ENCODE measurements around the gene MN1.

The MN1 gene

GRCh38 chr22:27814993-27815392 is 13.4 kb upstream of the MN1 start:
- no peaks in the 10 kb centered on the region for H3K79me2 ChIP-seq (ENCODE audit: control insufficient read depth, insufficient read depth, low read length)

GRCh38 chr22:27811778-27812177 is 10.2 kb upstream of the MN1 start:
- H3K18ac ChIP-seq (ENCODE audit: low read length): no peak overlapping the region
- H2BK120ac ChIP-seq (ENCODE audit: low read depth, low read length): no peak overlapping the region
- H3K4ac ChIP-seq (ENCODE audit: low read depth, low read length): no peak overlapping the region
- no peak overlapping the region for H4K8ac ChIP-seq (ENCODE audit: low read depth, low read length)
- H3K4me2 ChIP-seq (ENCODE audit: low read length): no peak overlapping the region
- H4K5ac ChIP-seq (ENCODE audit: low read length): no peak overlapping the region
- H3K79me2 ChIP-seq (ENCODE audit: control insufficient read depth, insufficient read depth, low read length): no peaks in the 10 kb centered on the region
- WGBS (ENCODE audit: extremely low coverage, insufficient coverage, low lambda C conversion rate): no CpG with 5 or more reads among the region's 3 CpGs
- DNase-seq: no peak
- H2BK15ac ChIP-seq (replicated peaks; ENCODE audit: low read depth): no peak overlapping the region
- no peak overlapping the region for H3K4me3 ChIP-seq (ENCODE audit: low read length)
- no peak overlapping the region for H2AK5ac ChIP-seq (ENCODE audit: low read length)
- no peaks in the 10 kb centered on the region for H3K27me3 ChIP-seq (ENCODE audit: insufficient read depth, low read length, poor library complexity)
- H3K9ac ChIP-seq (ENCODE audit: low read length): no peak overlapping the region
- H3K79me1 ChIP-seq (ENCODE audit: low read length): no peaks in the 10 kb centered on the region
- H3K56ac ChIP-seq (ENCODE audit: low read length): no peak overlapping the region
- H2BK5ac ChIP-seq (ENCODE audit: low read length): no peak overlapping the region
- H3K36me3 ChIP-seq (ENCODE audit: control insufficient read depth, insufficient read depth, low read length): no peaks in the 10 kb centered on the region
- no peak overlapping the region for H3K27ac ChIP-seq (ENCODE audit: low read depth, low read length)
- H3K23ac ChIP-seq (ENCODE audit: low read length): no peak overlapping the region
- peaks cover 13% of the 10 kb centered on the region for H3K4me1 ChIP-seq (ENCODE audit: control insufficient read depth, low read depth, low read length)

More at GRCh38 chr22:27814993-27815392, 13.4 kb upstream of the MN1 start:
- Histone ChIP-seq H2AK5ac (ENCODE audit: low read length) (no peak overlapping the region), H2BK120ac (ENCODE audit: low read depth, low read length) (no peak overlapping the region), H3K18ac (ENCODE audit: low read length) (no peak overlapping the region), H3K56ac (ENCODE audit: low read length) (no peak overlapping the region), H3K23ac (ENCODE audit: low read length) (no peak overlapping the region), H4K5ac (ENCODE audit: low read length) (no peak overlapping the region), H3K4ac (ENCODE audit: low read depth, low read length) (no peak overlapping the region), H3K9ac (ENCODE audit: low read length) (no peak overlapping the region), H3K4me2 (ENCODE audit: low read length) (no peak overlapping the region), H2BK5ac (ENCODE audit: low read length) (no peak overlapping the region), H2BK15ac (replicated peaks; ENCODE audit: low read depth) (no peak overlapping the region), H3K4me3 (ENCODE audit: low read length) (no peak overlapping the region), H3K27me3 (ENCODE audit: insufficient read depth, low read length, poor library complexity) (no peaks in the 10 kb centered on the region), H3K36me3 (ENCODE audit: control insufficient read depth, insufficient read depth, low read length) (no peaks in the 10 kb centered on the region), H4K8ac (ENCODE audit: low read depth, low read length) (no peak overlapping the region), H3K79me1 (ENCODE audit: low read length) (no peaks in the 10 kb centered on the region), H3K4me1 (ENCODE audit: control insufficient read depth, low read depth, low read length) (peaks cover 11% of the 10 kb centered on the region), H3K27ac (ENCODE audit: low read depth, low read length) (no peak overlapping the region)
- no CpG with 5 or more reads among the region's 6 CpGs for WGBS (ENCODE audit: extremely low coverage, insufficient coverage, low lambda C conversion rate)
- DNase-seq: no peak

GRCh38 chr22:27810609-27811151 is 9.1 kb upstream of the MN1 start:
- H3K27ac ChIP-seq (ENCODE audit: low read depth, low read length): no peak overlapping the region
- no peak overlapping the region for H4K8ac ChIP-seq (ENCODE audit: low read depth, low read length)
- no peak overlapping the region for H3K4me2 ChIP-seq (ENCODE audit: low read length)
- no peak overlapping the region for H2AK5ac ChIP-seq (ENCODE audit: low read length)
- no peak overlapping the region for H2BK120ac ChIP-seq (ENCODE audit: low read depth, low read length)
- H3K18ac ChIP-seq (ENCODE audit: low read length): no peak overlapping the region
- H3K79me1 ChIP-seq (ENCODE audit: low read length): no peaks in the 10 kb centered on the region
- no peak overlapping the region for H3K23ac ChIP-seq (ENCODE audit: low read length)
- H3K56ac ChIP-seq (ENCODE audit: low read length): peak overlapping the region; percentile 66
- no peak overlapping the region for H3K4me3 ChIP-seq (ENCODE audit: low read length)
- H3K4me1 ChIP-seq (ENCODE audit: control insufficient read depth, low read depth, low read length): peaks cover 13% of the 10 kb centered on the region
- H3K27me3 ChIP-seq (ENCODE audit: insufficient read depth, low read length, poor library complexity): no peaks in the 10 kb centered on the region
- H3K4ac ChIP-seq (ENCODE audit: low read depth, low read length): no peak overlapping the region
- peak; percentile 80 for DNase-seq
- H3K36me3 ChIP-seq (ENCODE audit: control insufficient read depth, insufficient read depth, low read length): no peaks in the 10 kb centered on the region
- H2BK5ac ChIP-seq (ENCODE audit: low read length): no peak overlapping the region
- no CpG with 5 or more reads among the region's 15 CpGs for whole genome bisulfite sequencing (ENCODE audit: extremely low coverage, insufficient coverage, low lambda C conversion rate)
- no peak overlapping the region for H2BK15ac ChIP-seq (replicated peaks; ENCODE audit: low read depth)
- no peaks in the 10 kb centered on the region for H3K79me2 ChIP-seq (ENCODE audit: control insufficient read depth, insufficient read depth, low read length)
- H3K9ac ChIP-seq (ENCODE audit: low read length): peak overlapping the region; percentile 5
- H4K5ac ChIP-seq (ENCODE audit: low read length): no peak overlapping the region

GRCh38 chr22:27809700-27810608 is 8.4 kb upstream of the MN1 start:
- H3K79me2 ChIP-seq (ENCODE audit: control insufficient read depth, insufficient read depth, low read length): no peaks in the 10 kb centered on the region
- no peak overlapping the region for H2BK120ac ChIP-seq (ENCODE audit: low read depth, low read length)
- H3K79me1 ChIP-seq (ENCODE audit: low read length): no peaks in the 10 kb centered on the region
- H2BK5ac ChIP-seq (ENCODE audit: low read length): no peak overlapping the region
- peak overlapping the region; percentile 66 for H3K56ac ChIP-seq (ENCODE audit: low read length)
- H2AK5ac ChIP-seq (ENCODE audit: low read length): no peak overlapping the region
- no peak overlapping the region for H2BK15ac ChIP-seq (replicated peaks; ENCODE audit: low read depth)
- no peaks in the 10 kb centered on the region for H3K36me3 ChIP-seq (ENCODE audit: control insufficient read depth, insufficient read depth, low read length)
- H3K4ac ChIP-seq (ENCODE audit: low read depth, low read length): no peak overlapping the region
- no peak overlapping the region for H3K18ac ChIP-seq (ENCODE audit: low read length)
- H4K8ac ChIP-seq (ENCODE audit: low read depth, low read length): no peak overlapping the region
- H3K4me2 ChIP-seq (ENCODE audit: low read length): no peak overlapping the region
- H3K4me3 ChIP-seq (ENCODE audit: low read length): no peak overlapping the region
- H3K9ac ChIP-seq (ENCODE audit: low read length): no peak overlapping the region
- DNase-seq: peak; percentile 75
- no peak overlapping the region for H3K27ac ChIP-seq (ENCODE audit: low read depth, low read length)
- no peak overlapping the region for H3K23ac ChIP-seq (ENCODE audit: low read length)
- H3K4me1 ChIP-seq (ENCODE audit: control insufficient read depth, low read depth, low read length): peaks cover 13% of the 10 kb centered on the region
- no peaks in the 10 kb centered on the region for H3K27me3 ChIP-seq (ENCODE audit: insufficient read depth, low read length, poor library complexity)
- H4K5ac ChIP-seq (ENCODE audit: low read length): no peak overlapping the region
- WGBS (ENCODE audit: extremely low coverage, insufficient coverage, low lambda C conversion rate): no CpG with 5 or more reads among the region's 17 CpGs

GRCh38 chr22:27809226-27809603 is 7.7 kb upstream of the MN1 start:
- no CpG with 5 or more reads among the region's 5 CpGs for WGBS (ENCODE audit: extremely low coverage, insufficient coverage, low lambda C conversion rate)
- Histone ChIP-seq H3K4me2 (ENCODE audit: low read length) (no peak overlapping the region), H3K4ac (ENCODE audit: low read depth, low read length) (no peak overlapping the region), H2BK120ac (ENCODE audit: low read depth, low read length) (no peak overlapping the region), H3K23ac (ENCODE audit: low read length) (no peak overlapping the region), H3K4me3 (ENCODE audit: low read length) (no peak overlapping the region), H3K18ac (ENCODE audit: low read length) (no peak overlapping the region), H3K79me1 (ENCODE audit: low read length) (no peaks in the 10 kb centered on the region), H4K8ac (ENCODE audit: low read depth, low read length) (no peak overlapping the region), H3K36me3 (ENCODE audit: control insufficient read depth, insufficient read depth, low read length) (no peaks in the 10 kb centered on the region), H3K9ac (ENCODE audit: low read length) (no peak overlapping the region), H2BK5ac (ENCODE audit: low read length) (no peak overlapping the region), H3K79me2 (ENCODE audit: control insufficient read depth, insufficient read depth, low read length) (no peaks in the 10 kb centered on the region), H3K27me3 (ENCODE audit: insufficient read depth, low read length, poor library complexity) (no peaks in the 10 kb centered on the region), H2AK5ac (ENCODE audit: low read length) (no peak overlapping the region), H3K56ac (ENCODE audit: low read length) (no peak overlapping the region), H3K27ac (ENCODE audit: low read depth, low read length) (no peak overlapping the region), H3K4me1 (ENCODE audit: control insufficient read depth, low read depth, low read length) (peaks cover 16% of the 10 kb centered on the region), H4K5ac (ENCODE audit: low read length) (no peak overlapping the region), H2BK15ac (replicated peaks; ENCODE audit: low read depth) (no peak overlapping the region)
- peak; percentile 51 for DNase-seq
